ENCODE results near the gene CRACR2A. TPM values are rescaled to one million over a fixed set of nuclear protein-coding genes. Genes with fewer than 3 reads are reported as not detected.

Gene CRACR2A
- polyA plus RNA-seq, 3 donors = 2.8 to 10.7 (median 5.8) TPM

- Histone ChIP-seq H2AFZ (ENCODE audit: insufficient read depth, low read depth, low read length, poor library complexity, severe bottlenecking) (no peak overlapping the region), H3K4me2 (replicated peaks; ENCODE audit: extremely low read depth, low read length, poor library complexity, severe bottlenecking) (no peak overlapping the region), H3K4me3 (replicated peaks in 1 of 3; ENCODE audit: low read depth in 2 of 3, low read length in 3 of 3) (no peak overlapping the region), H3K27me3 (ENCODE audit: control insufficient read depth in 2 of 2, insufficient read depth in 2 of 2, low read length in 2 of 2) (no peaks in the 10 kb centered on the region), H3K79me2 (ENCODE audit: insufficient read depth, low read length) (peaks cover 62% of the 10 kb centered on the region), H3K36me3 (replicated peaks in 1 of 2; ENCODE audit: control insufficient read depth in 1 of 2, insufficient read depth in 2 of 2, low read length in 2 of 2) (peaks cover 2 to 52% of the 10 kb centered on the region in 2 donors), H3K4me1 (ENCODE audit: control insufficient read depth in 1 of 2, insufficient read depth in 2 of 2, low read length in 2 of 2) (peaks cover 14 to 22% of the 10 kb centered on the region in 2 donors), H3K27ac (ENCODE audit: low read depth in 1 of 2, low read length in 2 of 2) (no peak overlapping the region), H3K9ac (ENCODE audit: insufficient read depth, low read length, poor library complexity, severe bottlenecking) (no peak overlapping the region), H3K9me3 (replicated peaks in 1 of 2; ENCODE audit: control insufficient read depth in 1 of 2, insufficient read depth in 1 of 2, low read length in 2 of 2) (peaks cover 5 to 10% of the 10 kb centered on the region in 2 donors), H4K20me1 (ENCODE audit: insufficient read depth, low read length) (no peaks in the 10 kb centered on the region)
- no peak overlapping the region for H3K4me3 Mint-ChIP-seq
- H3K27me3 Mint-ChIP-seq (ENCODE audit: low read depth in 3 of 3) = peaks cover 0 to 4% (median 0%) of the 10 kb centered on the region in 3 donors
- WGBS (ENCODE audit: insufficient coverage) = 93% methylated on average over 2 of the region's 4 CpGs
- TF ChIP-seq CTCF (IDR thresholded peaks at IDR 0.05) = no peak
- H3K36me3 Mint-ChIP-seq = peaks cover 40 to 60% of the 10 kb centered on the region in 2 donors
- H3K27ac Mint-ChIP-seq = peak overlapping the region in 1 of 7 donors; percentile 57
- DNase-seq = no peak
- peaks cover 4 to 9% (median 8%) of the 10 kb centered on the region in 7 donors for H3K9me3 Mint-ChIP-seq
- H3K4me1 Mint-ChIP-seq = peaks cover 23% of the 10 kb centered on the region
- intact Hi-C loops (cut with micrococcal nuclease) = no loop called here
Measured at GRCh38 chr12:3746758-3747157, 6.2 kb downstream of the CRACR2A start.

DNA sequence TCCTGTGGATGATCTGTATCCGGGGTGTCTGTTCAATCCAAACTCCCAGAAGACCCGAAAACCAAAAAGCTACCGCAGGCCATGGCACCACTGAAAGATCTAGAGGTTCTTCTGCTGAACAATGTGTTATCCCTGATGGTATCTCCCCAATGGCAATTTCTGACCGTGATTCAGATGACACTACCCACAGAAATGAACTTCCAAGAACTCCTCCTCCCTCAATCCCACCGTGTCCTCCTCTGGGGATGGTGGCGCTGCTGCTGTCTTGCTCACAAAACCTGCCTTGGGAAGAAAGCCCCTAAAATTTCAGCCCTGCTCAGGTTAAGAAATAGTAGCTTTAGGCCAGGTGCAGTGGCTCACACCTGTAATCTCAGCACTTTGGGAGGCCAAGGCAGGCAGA is 7.8 kb downstream of the CRACR2A start:
- no peak overlapping the region for H3K9ac ChIP-seq (ENCODE audit: insufficient read depth, low read length, poor library complexity, severe bottlenecking)
- H2AFZ ChIP-seq (ENCODE audit: insufficient read depth, low read depth, low read length, poor library complexity, severe bottlenecking) = no peak overlapping the region
- TF ChIP-seq CTCF (IDR thresholded peaks at IDR 0.05) = no peak
- peaks cover 46% of the 10 kb centered on the region for H3K79me2 ChIP-seq (ENCODE audit: insufficient read depth, low read length)
- peaks cover 5 to 7% of the 10 kb centered on the region in 2 donors for H3K4me1 ChIP-seq (ENCODE audit: control insufficient read depth in 1 of 2, insufficient read depth in 2 of 2, low read length in 2 of 2)
- no peak for DNase-seq
- H3K9me3 ChIP-seq (replicated peaks in 1 of 2; ENCODE audit: control insufficient read depth in 1 of 2, insufficient read depth in 1 of 2, low read length in 2 of 2) = peaks cover 5 to 10% of the 10 kb centered on the region in 2 donors
- Mint-ChIP-seq H3K4me1 (peaks cover 7% of the 10 kb centered on the region), H3K27me3 (ENCODE audit: low read depth in 3 of 3) (peaks cover 0 to 4% (median 0%) of the 10 kb centered on the region in 3 donors), H3K36me3 (peaks cover 47 to 64% of the 10 kb centered on the region in 2 donors), H3K27ac (peak overlapping the region in 2 of 7 donors; percentile 38 to 65), H3K4me3 (no peak overlapping the region), H3K9me3 (peaks cover 4 to 9% (median 8%) of the 10 kb centered on the region in 7 donors)
- H4K20me1 ChIP-seq (ENCODE audit: insufficient read depth, low read length) = no peaks in the 10 kb centered on the region
- H3K27me3 ChIP-seq (ENCODE audit: control insufficient read depth in 2 of 2, insufficient read depth in 2 of 2, low read length in 2 of 2) = no peaks in the 10 kb centered on the region
- H3K27ac ChIP-seq (ENCODE audit: low read depth in 1 of 2, low read length in 2 of 2) = no peak overlapping the region
- H3K4me2 ChIP-seq (replicated peaks; ENCODE audit: extremely low read depth, low read length, poor library complexity, severe bottlenecking) = no peak overlapping the region
- intact Hi-C loops (cut with micrococcal nuclease) = no loop called here
- WGBS (ENCODE audit: insufficient coverage) = 100% methylated on average over 1 of the region's 6 CpGs
- peaks cover 2 to 69% of the 10 kb centered on the region in 2 donors for H3K36me3 ChIP-seq (replicated peaks in 1 of 2; ENCODE audit: control insufficient read depth in 1 of 2, insufficient read depth in 2 of 2, low read length in 2 of 2)
- no peak overlapping the region for H3K4me3 ChIP-seq (replicated peaks in 1 of 3; ENCODE audit: low read depth in 2 of 3, low read length in 3 of 3)

All from CD14-positive monocyte (primary cell).